Limb (tissue), 2 donors: ENCODE data around the gene ST13.
"Not testable (repeated sequence)": the region's sequence is repeated elsewhere in the genome, so short reads cannot be mapped to it uniquely, and the experiment has no call there.

Experiments
- DNase-seq, 2 donors: peaks; one replicate each; pipeline ENCODE4 v3.0.0-alpha.2; 2016; ENCODE audit errors: extremely low spot score in 2 of 2

Gene ST13

DNA sequence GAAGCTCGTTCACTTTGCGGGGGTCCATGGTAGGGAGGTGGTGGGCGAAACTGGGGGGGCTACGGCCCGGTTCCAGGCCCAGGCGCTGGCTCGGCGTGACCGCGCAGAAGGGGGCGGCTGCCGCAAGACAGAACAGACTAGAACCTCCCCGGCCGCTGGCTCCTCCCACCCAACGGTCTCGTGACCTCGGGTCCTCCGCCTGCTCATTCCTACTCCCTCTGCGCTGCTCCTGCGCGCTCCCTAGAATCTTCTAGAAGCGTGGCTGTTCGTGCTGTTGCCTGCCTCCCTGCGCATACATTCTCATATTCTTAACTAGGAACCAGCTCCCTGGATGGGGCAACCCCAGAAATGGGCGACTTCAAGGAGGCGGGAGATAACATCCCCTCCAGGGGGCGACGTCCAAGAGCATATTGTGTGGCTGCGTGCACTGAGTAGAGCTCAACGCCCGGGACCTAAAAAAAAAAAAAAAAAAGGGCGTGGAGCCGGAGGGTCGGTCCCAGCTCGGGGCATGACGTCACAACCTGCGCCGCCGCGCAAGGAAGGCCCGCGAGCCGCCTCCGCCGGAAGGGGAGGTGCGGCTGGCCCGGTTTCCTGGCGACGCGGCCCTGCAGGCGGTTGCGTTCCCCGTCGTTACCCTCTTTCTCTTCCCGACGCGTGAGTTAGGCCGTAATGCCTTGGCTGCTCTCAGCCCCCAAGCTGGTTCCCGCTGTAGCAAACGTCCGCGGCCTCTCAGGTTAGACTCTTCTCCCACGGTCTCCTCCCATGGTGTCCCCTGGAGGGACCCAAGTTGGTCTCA lies at the start of gene ST13, which contains the start of gene XPNPEP3:
Gene ST13 (minus strand): TSS at position 127 of the 796 bp plus-strand sequence. CDS start 99 bp downstream, at position 28.
Gene XPNPEP3 (plus strand): TSS at position 636 of the 796 bp plus-strand sequence. CDS start 34 bp downstream, at position 670.
- DNase-seq, result peak; percentile 97 to 98

DNA sequence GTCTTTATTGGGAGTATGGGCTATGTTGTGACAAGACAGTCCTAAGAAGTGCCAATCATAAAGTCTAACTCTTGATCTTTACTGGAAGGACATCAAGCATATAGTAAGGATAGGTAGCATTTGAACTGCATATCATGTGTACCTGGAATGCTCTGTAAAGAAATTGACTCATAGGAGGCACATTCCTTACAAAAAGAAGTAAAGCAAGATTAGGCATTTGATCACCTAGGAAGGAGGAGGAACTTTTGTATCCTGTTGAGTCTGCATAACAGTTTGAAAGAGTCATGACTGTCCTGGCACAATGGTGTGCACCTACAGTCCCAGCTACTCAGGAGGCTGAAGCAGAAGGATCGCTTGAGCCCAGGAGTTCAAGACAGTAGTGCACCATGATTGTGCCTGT lies 47.7 kb upstream of the ST13 start:
- DNase-seq, result no peak

DNA sequence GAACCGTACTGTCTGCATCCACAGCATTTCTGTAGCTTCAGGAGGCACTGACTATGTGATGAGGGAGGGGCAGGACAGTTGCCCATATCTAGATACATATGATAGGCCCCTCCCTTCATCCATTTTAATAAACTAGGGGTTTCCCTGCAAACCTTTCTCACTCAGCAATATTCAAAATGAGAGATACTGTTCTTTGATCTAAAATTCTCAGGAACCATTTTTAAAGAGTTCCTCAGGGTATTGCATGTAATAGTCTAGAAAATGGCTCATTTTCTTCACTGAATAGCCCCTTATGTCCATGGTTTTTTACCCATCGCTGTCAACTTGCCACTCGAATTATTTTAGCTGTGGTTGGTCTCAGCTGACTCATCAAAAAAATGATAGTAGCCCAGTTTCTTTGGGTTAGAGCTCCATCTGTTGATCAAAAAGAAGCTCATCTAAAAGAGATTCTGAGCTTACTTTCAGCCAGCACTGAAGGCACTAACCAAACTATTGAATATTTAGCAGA lies 42.5 kb upstream of the ST13 start:
- peak in 1 of 2 donors; percentile 34 for DNase-seq

DNA sequence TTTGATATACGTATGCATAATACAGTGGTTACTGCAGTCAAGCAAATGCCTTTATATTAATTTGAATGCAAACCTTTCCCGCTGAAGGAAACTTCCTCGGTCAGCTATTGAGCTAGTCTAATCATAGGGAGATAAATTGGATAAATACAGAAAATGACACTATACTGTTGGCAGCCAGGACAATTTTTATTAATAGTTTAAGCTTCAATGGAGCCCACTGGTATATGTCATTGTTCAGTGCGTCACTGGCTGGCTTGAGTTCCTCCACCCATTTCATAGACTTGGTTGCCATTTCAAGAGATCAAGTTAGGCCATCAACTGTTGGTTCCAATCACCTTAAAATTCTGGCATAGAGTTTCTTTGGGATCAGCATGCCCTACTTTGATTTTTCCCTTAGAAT lies 38.0 kb upstream of the ST13 start:
- no peak for DNase-seq

DNA sequence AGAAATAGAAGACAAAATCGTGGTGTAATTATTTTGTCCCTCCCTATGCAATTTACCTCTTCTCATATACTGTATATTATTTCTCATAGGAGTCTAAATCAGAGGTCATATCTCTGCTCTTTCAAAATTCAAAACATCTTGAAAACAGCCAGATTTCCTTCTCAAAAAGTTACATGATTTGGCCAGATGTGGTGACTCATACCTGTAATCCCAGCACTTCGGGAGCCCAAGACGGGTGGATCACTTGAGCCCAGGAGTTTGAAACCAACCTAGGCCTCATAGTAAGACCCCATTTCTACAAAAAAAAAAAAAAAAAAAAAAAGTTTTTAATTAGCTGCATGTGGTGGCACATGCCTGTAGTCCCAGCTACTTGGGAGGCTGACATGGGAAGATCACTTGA lies 34.4 kb upstream of the ST13 start:
- no peak for DNase-seq

DNA sequence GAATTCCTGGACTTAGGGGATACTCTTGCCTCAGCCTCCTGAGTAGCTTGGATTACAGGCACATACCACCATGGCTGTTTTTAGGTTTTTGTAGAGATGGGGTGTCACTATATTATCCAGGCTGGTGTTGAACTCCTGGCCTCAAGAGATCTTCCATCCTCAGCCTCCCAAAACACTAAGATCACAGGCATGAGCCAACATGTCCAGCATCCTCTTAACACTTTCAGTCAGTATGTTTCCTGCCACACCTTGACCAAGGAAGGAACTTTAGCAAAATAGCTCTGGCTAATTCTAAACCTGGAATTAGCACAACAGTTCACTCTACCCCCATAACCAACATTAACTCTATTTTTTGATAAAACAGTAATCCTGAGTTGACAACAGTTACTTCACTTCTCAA lies 32.7 kb upstream of the ST13 start:
- no peak for DNase-seq

DNA sequence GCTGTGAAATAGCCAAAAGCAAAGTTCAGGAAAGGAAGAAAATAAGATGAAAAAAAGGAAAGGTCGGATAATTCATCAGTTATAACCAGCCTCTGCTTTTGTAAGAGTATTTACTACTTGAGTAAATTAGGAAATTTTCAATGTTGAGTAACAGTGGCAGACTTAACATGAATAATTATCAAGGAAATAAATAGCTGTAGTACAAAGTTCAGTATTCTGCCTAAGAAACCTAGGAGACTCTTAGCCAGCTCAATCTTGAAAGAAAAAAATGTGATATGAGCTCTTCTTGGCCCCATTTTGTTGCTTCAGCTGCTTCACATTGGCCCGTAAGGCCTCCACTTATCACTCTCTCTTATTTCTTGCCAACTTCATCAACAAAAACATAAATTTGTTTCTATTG lies 22.5 kb upstream of the ST13 start:
- DNase-seq, result no peak

DNA sequence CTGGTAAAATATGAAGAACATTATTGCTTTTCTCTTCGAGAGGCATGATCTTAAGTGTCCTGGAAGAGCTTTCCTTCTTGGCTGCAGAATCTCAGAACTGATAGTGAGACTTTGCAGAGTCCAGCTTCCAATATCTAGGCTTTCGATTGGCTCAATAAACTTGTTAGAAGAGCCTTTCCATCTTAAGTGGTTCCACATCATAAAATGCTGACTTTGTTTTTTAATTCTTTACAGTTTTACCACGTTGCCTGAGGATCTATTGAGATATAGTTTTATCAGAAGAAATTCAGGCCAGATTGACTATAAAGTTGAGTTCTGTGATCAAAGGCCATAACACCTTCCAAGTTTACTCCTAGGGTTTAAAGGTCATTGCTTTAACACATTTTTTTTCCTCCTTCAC lies 21.0 kb upstream of the ST13 start:
- DNase-seq, result no peak

DNA sequence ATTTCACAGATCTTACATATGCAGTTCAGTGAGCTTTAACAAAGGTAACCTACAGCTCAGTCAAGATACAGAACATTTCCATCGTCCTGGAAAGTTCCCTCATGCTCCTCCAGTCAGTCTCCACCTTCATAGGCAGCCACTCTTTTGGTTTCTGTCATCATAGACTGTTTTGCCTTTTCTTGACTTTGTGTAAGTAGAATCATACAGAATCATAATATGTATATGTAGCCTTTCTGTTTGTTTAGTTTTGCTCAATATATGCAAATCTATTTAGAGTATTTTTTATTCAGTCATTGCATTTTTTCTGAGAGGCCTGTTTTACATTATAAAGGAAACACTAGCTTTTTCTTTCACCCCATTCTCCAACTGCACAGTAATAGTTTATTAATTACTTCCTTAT lies 20.5 kb upstream of the ST13 start:
- no peak for DNase-seq

DNA sequence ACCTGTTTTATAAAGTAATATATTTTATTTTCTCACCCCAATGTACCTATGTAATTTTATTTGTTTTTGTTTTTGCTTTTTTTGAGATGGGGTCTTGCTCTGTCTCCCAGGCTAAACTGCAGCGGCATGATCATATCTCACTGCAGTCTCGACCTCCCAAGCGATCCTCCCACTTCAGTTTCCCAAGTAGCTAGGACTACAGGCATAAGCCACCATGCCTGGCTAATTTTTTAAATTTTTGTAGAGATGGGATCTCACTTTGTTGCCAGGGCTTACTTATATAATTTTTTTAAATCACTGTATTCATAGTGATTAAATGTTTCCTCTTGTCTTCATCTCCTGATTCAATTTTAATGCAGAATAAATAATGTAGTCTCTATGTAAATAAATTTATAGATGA lies 18.7 kb upstream of the ST13 start:
- no peak for DNase-seq

DNA sequence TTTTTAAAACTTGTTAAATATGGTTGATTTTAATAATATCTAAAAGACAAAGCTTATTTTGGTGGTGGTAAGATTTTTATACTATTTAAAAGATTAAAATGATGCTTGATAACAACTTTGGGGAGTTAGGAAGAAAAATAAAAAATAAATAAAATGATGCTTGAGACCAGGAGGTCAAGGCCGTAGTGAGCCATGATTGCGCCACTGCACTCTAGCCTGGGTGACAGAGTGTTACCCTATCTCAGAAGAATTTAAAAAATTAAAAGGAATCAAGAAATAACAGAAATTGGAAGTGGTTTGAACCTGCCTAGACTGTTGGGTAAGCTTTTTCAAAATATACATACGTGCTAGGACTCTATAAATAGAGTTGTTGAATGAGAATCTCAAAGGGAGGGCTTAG lies 17.6 kb upstream of the ST13 start:
- no peak for DNase-seq

DNA sequence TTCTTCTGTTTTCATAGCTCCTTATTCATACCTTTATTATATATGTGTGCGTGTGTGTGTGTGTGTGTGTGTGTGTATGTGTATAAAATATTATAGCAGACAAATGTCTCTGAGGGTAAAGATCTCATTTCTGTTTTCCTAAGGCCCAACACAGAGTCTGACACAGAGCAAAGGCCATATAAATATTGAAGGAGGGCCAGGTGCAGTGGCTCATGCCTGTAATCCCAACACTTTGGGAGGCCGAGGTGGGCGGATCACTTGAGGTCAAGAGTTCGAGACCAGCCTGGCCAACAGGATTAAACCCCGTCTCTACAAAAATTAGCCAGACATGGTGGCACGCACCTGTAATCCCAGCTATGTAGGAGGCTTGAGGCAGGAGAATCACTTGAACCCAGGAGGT lies 11.9 kb upstream of the ST13 start:
- not testable (repeated sequence) for DNase-seq

DNA sequence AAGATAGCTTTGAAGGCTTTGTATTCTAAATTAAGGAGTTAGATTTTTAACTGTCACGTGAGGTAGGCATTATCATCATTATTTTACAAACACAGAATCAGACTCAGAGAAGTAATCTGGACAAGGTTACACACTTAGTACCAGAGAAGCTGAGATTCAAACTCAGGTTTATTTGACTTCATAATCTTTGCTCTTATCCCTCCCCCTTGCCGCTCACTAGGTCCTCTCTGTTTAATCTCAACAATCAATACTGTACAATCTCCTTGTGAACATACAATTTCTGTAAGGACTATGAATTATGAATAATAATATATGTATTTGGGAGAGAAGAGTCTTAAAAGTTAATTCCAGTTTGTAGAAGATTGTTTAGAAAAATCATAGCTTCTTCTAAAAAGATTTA lies 10.7 kb upstream of the ST13 start:
- no peak for DNase-seq

DNA sequence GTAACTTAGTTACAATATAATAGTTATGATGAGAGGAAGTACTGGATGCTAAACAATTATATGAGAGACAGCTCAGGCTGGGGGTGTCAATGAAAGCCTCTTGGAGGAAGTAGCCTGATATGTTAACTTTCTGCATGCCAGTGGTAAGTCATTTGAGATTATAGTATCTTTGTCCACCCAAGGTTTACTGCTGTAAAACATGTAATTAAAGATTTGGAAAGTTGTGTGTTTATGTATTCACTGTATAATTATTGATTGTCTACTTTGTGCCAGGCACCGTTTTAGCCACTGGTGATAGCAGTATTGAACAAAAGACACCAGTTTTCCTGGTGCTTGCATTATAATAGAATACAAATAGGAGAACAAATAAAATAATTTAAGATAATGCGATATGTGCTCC lies 6.1 kb upstream of the ST13 start:
- DNase-seq, result no peak

DNA sequence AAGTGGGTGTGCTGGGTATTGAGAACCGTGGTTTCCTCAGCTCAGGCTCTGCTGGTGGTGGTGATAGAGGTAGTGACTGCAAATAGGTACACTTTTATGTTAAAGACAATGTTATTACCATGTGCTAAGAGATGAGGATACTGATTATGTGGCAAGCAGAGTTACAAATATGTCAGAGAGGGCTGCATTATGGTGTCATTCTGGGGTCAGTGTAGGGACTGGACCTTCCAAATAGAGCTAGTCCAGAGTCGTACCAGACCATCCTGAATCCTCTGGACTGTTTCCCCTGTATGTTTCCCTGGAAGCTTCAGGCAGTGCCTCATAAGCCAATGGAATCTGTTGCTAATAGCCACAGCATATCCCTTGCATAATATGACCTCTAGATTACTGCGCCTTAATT lies 5.6 kb upstream of the ST13 start, which contains the start of gene DNAJB7:
Gene DNAJB7 (minus strand): TSS at position 101 of the 400 bp plus-strand sequence. CDS start 119 bp downstream, outside the sequence.
- no peak for DNase-seq

DNA sequence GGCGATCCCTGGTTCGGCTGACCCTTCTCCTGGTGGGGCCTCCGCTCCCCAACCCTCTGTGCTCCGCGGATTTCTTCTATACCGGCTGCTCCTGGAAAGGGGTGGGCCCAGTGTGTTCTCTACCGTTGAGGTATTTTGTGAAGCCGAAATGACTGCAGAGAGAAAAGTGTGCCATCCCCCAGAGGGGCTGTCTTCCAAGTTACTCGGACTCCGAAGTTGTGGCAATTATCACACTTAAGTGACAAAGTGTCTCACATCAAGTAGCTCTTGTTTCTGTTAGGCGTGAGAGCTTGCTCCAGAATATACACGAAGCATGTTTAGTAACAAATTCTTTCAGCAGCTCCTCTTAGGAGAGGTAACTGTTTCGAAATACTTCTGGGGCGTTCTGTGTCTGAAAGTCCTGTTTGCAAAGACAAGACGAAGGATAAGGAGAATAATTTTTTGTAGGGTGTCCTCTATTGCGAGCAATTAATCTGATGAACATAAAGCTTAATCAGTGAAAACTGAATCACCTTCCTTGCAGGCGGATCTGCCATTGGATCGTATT lies 943 bp upstream of the ST13 start:
- DNase-seq, result no peak

DNA sequence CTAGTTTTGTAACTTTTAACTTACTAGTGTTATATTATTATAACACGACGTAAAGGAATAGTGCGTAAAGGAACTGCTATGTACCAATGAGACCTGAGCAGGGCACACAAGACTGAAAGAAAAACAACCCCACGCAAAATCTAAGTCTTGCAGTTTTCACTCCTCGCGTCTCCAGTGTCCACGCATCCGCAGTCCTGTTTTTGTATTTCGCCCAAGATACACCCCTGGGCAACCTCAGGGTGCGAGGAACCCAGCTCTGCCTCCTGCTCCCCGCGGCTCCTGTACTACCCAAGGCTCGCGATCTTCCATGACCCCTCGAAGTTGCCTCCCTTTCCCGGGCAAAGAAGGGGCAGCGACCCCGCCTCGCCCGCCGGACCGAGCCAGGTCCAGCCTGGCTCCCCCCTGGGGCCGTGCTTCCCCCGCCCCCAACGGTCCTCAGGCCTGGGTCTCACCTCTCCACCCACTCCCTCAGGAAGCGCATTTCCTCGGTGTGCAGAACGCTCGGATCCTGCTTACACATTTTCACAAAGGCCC lies 393 bp downstream of the ST13 start:
- DNase-seq, result peak; percentile 5 to 69

DNA sequence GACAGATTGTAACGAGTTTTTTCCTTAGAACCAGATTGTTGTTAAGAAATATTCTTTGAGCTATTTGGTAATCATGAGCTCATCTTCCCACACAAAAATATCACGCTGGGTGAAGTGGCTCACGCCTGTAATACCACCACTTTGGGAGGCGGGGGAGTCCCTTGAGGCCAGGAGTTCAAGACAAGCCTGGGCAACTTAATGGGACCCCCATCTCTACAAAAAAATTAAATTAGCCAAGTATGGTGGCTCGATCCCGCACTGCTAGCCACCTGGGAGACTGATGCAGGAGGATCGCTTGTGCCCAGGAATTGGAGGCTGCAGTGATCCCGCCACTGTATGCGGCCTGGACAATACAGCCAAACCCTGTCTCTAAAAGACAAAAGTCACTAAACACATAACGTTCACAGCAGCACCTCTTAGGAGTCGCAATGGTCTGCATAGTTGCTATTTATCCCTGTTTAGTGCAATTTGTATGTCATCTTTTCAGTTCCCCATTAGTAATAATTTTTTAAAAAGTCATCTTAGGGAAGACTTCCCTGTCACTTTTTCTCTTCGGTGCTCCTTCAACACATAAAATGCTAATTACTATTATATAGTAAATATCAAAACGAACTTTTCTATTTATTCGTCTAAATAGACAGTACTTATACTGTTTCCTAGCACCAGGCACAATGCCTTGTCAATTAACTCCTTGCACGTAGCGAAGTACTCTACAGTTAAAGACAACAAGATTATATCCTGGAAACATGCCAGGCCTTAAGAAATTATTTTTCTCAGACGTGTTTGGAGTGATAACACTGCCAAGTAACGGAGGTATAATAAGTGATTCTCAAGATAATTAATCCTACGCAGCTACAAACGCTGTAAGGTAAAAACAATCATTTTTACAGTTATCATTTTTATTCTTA lies 1.1 kb downstream of the ST13 start:
- no peak for DNase-seq

DNA sequence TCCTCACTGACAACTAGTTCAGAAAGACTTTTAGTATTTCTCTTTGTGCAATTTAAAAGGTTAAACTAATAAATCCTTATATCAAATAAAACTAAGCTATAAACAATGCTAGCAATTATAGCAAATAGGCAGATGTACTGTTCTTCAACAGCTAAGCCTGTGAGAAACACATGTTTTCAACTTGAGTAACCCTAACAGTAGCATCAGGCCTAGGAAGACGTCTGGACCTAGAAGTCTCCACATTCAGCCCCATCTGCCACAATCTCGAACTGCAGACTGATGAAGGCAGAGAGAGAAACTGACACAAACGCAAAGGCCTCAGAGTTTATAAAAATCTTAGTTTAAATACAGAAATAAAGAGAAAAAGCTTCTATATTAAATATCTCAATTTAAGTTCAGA lies 2.5 kb downstream of the ST13 start:
- no peak for DNase-seq

DNA sequence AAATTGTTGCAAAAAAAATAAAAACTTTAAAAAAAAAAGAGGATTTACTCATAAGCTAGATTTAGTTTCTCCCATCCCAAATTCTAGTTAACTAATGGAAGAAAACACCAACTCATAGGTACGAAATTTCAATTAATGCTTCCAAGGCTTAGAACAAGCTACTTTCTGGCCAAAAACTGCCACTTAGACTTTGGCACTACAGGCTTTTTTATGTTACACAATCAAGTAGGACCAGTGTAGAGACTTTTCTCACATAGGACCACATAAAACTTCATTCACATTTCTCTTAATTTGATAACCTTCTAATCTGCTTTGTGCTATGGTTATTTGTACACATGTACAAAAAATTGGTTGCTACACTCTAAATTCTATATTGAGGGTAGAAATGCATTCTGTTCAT lies 3.1 kb downstream of the ST13 start:
- DNase-seq, result no peak

DNA sequence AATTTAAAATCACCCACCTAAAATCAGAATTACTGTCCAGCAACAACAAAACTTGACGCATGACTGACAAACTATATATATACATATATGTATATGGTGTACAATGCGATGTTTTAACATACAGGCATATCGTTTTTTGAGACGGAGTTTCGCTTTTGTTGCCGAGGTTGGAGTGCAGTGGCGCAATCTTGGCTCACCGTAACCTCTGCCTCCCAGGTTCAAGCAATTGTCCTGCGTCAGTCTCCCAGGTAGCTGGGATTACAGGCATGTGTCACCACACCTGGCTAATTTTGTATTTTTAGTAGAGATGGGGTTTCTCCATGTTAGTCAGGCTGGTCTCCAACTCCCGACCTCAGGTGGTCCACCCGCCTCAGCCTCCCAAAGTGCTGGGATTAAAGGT lies 10.6 kb downstream of the ST13 start:
- DNase-seq, result not testable (repeated sequence)

DNA sequence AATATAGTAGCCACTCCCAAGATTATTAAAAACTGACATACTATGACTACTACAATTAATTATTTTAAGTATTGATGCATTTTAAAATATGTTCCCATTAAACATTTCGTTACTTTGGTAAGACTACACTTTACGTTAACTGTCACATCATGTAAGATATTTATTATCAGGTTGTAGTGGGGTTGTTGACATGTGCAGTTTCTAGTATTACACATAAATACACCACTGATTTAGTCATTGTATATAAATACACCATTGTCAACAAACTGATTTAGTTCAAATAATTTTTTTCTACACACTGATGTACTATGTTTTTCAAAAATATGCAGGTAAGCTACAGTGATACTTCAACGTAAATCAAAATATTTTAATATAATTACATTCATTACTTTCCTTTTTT lies 11.5 kb downstream of the ST13 start:
- DNase-seq, result no peak
